HepG2 (cell line): ENCODE results near the gene CD68. TPM values are rescaled to one million over a fixed set of nuclear protein-coding genes. Genes with fewer than 3 reads are reported as not detected.

ENCODE experiments used
- ATAC-seq: fragments of 200-7000 bp; cut with Tn5 transposase; 3 replicates; pipeline ENCODE4 v1.9.1; 2020; ENCODE audit warnings: mild to moderate bottlenecking, moderate library complexity
- BruUV-seq: library from RNA; stranded (reverse); fragments of 400-500 nt; replicated peaks from 2 replicates; lab custom pipeline; 2021; lab: Mats Ljungman, UMichigan
- CTCF ChIA-PET: fragments of 300-600 bp; formaldehyde crosslinking; extraction: SDS; loops from one replicate; lab custom pipeline; 2021; ENCODE audit warnings: low total read pairs, inconsistent platforms, low intra/inter-chr PET ratio; lab: Yijun Ruan, JAX
- POLR2A ChIA-PET: fragments of 350-600 bp; sonication (Branson Sonifier 250); formaldehyde crosslinking; loops from one replicate; lab custom pipeline; 2020; ENCODE audit warnings: antibody characterized with exemption, inconsistent platforms; lab: Yijun Ruan, JAX
- DNase-seq: peaks from one replicate; pipeline ENCODE4 v3.0.0-alpha.2; 2015; ENCODE audit warnings: low spot score
- FAIRE-seq: peaks from 3 replicates; lab custom pipeline; 2011; peaks lifted over from hg19 to GRCh38; lab: Jason Lieb, UNC
- H2AFZ ChIP-seq: one replicate; pipeline ENCODE4 v1.6.1; 2011; ENCODE audit warnings: low read length, inconsistent platforms
- H3K27ac ChIP-seq: fragments of 300-600 bp; 3 replicates; pipeline ENCODE4 v1.8.0; 2011; ENCODE audit warnings: mixed run types, mild to moderate bottlenecking, mixed read lengths, low read length, inconsistent platforms; ENCODE audit not compliant: insufficient read depth; ENCODE audit errors: extremely low read length
- H3K27me3 ChIP-seq, 2 experiments: fragments of 200-600 bp in 1 of 2; 2 replicates in 1 of 2; 3 replicates in 1 of 2; pipeline versions ENCODE4 v1.6.0 to v1.8.0; 2011; ENCODE audit warnings: low read length in 2 of 2, mild to moderate bottlenecking in 2 of 2, moderate library complexity in 2 of 2, inconsistent platforms in 1 of 2; ENCODE audit not compliant: insufficient read depth in 2 of 2, control insufficient read depth in 1 of 2
- H3K36me3 ChIP-seq, 2 experiments: fragments of 200-600 bp in 1 of 2; replicated peaks in 1 of 2; 2 replicates in 1 of 2; 3 replicates in 1 of 2; pipeline versions ENCODE4 v1.5.1 to v1.8.0; 2011; ENCODE audit warnings: low read length in 2 of 2, inconsistent platforms in 1 of 2; ENCODE audit not compliant: insufficient read depth in 2 of 2, control insufficient read depth in 1 of 2
- H3K4me1 ChIP-seq: 2 replicates; pipeline ENCODE4 v1.5.1; 2012; ENCODE audit warnings: low read length, inconsistent platforms; ENCODE audit not compliant: insufficient read depth
- H3K4me2 ChIP-seq: 2 replicates; pipeline ENCODE4 v1.6.0; 2011; ENCODE audit warnings: low read depth, low read length, inconsistent platforms
- H3K4me3 ChIP-seq, 3 experiments: fragments of 200-600 bp in 1 of 3; sonication (generic), shearing (Covaris generic) in 1 of 3; replicated peaks in 1 of 3; 2 replicates each; pipeline ENCODE4 v1.5.1; 2011 to 2016; ENCODE audit warnings: low read length in 3 of 3, inconsistent platforms in 2 of 3, low read depth in 2 of 3, mild to moderate bottlenecking in 2 of 3, control low read depth in 1 of 3, mixed read lengths in 1 of 3; ENCODE audit not compliant: insufficient read depth in 1 of 3
- H3K79me2 ChIP-seq: one replicate; pipeline ENCODE4 v1.6.1; 2011; ENCODE audit warnings: low read length, inconsistent platforms; ENCODE audit not compliant: insufficient read depth
- H3K9ac ChIP-seq: 2 replicates; pipeline ENCODE4 v1.6.0; 2011; ENCODE audit warnings: mild to moderate bottlenecking, low read depth, low read length, inconsistent platforms; ENCODE audit not compliant: insufficient read depth
- H3K9me3 ChIP-seq: 2 replicates; pipeline ENCODE4 v1.5.1; 2012; ENCODE audit warnings: mild to moderate bottlenecking, low read length
- H4K20me1 ChIP-seq: 2 replicates; pipeline ENCODE4 v1.6.0; 2011; ENCODE audit warnings: inconsistent platforms, mild to moderate bottlenecking, low read length, moderate library complexity; ENCODE audit not compliant: insufficient read depth
- HHEX ChIP-seq: IDR thresholded peaks from 2 replicates; pipeline ENCODE4 v1.6.1; 2016; ENCODE audit warnings: control low read depth
- JARID2 ChIP-seq: sonication (generic); formaldehyde crosslinking; IDR thresholded peaks from 2 replicates; pipeline ENCODE4 v1.8.1; 2023; ENCODE audit warnings: missing genetic modification reagents, inconsistent platforms; ENCODE audit not compliant: insufficient replicate concordance
- SAFB2 ChIP-seq: sonication (generic); formaldehyde crosslinking; IDR thresholded peaks from 2 replicates; pipeline ENCODE4 v1.5.1; 2020; ENCODE audit warnings: missing genetic modification reagents, low read depth, mild to moderate bottlenecking, borderline replicate concordance
- SRF ChIP-seq: IDR thresholded peaks from 2 replicates; pipeline ENCODE4 v1.6.1; 2011; ENCODE audit warnings: mild to moderate bottlenecking, low read depth, low read length, moderate library complexity
- TERF1 ChIP-seq: sonication (generic); formaldehyde crosslinking; IDR thresholded peaks from 2 replicates; pipeline ENCODE4 v1.8.0; 2022; ENCODE audit warnings: mild to moderate bottlenecking, missing genetic modification reagents, moderate library complexity
- ZFP36L2 ChIP-seq: sonication (generic); formaldehyde crosslinking; IDR thresholded peaks from 2 replicates; pipeline ENCODE4 v1.4.0; 2020; ENCODE audit warnings: missing genetic modification reagents
- ZHX1 ChIP-seq: sonication (generic); formaldehyde crosslinking; IDR thresholded peaks from 2 replicates; pipeline ENCODE4 v1.8.1; 2022; ENCODE audit warnings: low read depth, mild to moderate bottlenecking, missing genetic modification reagents
- ZNF343 ChIP-seq: sonication (generic); formaldehyde crosslinking; IDR thresholded peaks from 2 replicates; pipeline ENCODE4 v1.4.0; 2020; ENCODE audit warnings: mild to moderate bottlenecking, missing genetic modification reagents
- ZNF564 ChIP-seq: sonication (generic); formaldehyde crosslinking; IDR thresholded peaks from 2 replicates; pipeline ENCODE4 v1.8.1; 2023; ENCODE audit warnings: mild to moderate bottlenecking, missing genetic modification reagents
- ZNF570 ChIP-seq: sonication (generic); formaldehyde crosslinking; IDR thresholded peaks from 2 replicates; pipeline ENCODE4 v1.4.0; 2020; ENCODE audit warnings: mild to moderate bottlenecking, missing genetic modification reagents, borderline replicate concordance
- ZSCAN22 ChIP-seq: sonication (generic); formaldehyde crosslinking; IDR thresholded peaks from 2 replicates; pipeline ENCODE4 v1.4.0; 2020; ENCODE audit warnings: mild to moderate bottlenecking, missing genetic modification reagents
- WGBS: methylation state at CpG from one replicate; pipeline ENCODE4 v1.1.6; 2017; ENCODE audit warnings: low lambda C conversion rate; 5-methylcytosine and 5-hydroxymethylcytosine counted together
- in situ Hi-C: cut with HindIII; loops from 2 replicates; pipeline ENCODE4 v1.10.0; 2017; ENCODE audit warnings: low pct_unique_long_range_greater_than_20kb; ENCODE audit not compliant: extremely low pct_ligation_motif_present
- intact Hi-C: fragments of 100-400 bp; cut with micrococcal nuclease; formaldehyde crosslinking; loops from one replicate; pipeline ENCODE4 v1.10.0; 2022; ENCODE audit not compliant: unreplicated experiment
- polyA plus RNA-seq, 8 experiments: library from polyadenylated mRNA; depleted of rRNA in 3 of 8; stranded (reverse) in 7 of 8; unstranded in 1 of 8; fragments of >200 nt; fragmentation: Illumina TruSeq in 4 of 8; extraction: Trizol in 4 of 8; gene quantifications; 2 replicates each; pipeline versions ENCODE4 v1.2.1 to v1.2.3, GENCODE V29; 2011 to 2016; ENCODE audit warnings: low read depth in 4 of 8, missing spikeins in 1 of 8, mixed read lengths in 1 of 8; ENCODE audit not compliant: insufficient read depth in 1 of 8
- total RNA-seq, 5 experiments: library from RNA; depleted of rRNA; stranded (reverse); fragments of >200 nt; fragmentation: Illumina TruSeq; extraction: Trizol; gene quantifications; 2 replicates each; pipeline ENCODE4 v1.2.3, GENCODE V29; 2016; ENCODE audit warnings: low read depth in 1 of 5
- TF ChIP-seq, protein P1 (sequence below), 2 experiments: IDR thresholded peaks; 2 replicates each; pipeline ENCODE4 v1.6.1; 2011 to 2012; ENCODE audit warnings: low read length in 2 of 2, borderline replicate concordance in 1 of 2, low read depth in 1 of 2, mild to moderate bottlenecking in 1 of 2, moderate library complexity in 1 of 2

CD68 gene
- total and polyA plus RNA-seq, 2 of the 13 experiments (the other 11 are each of a cell fraction or from before 2014, with no cell fraction given) = 10.3 to 104 TPM

GRCh38 chr17:7544911-7545310, 34.5 kb upstream of the CD68 start:
- Histone ChIP-seq H3K9me3 (no peaks in the 10 kb centered on the region), H3K4me2 (no peak overlapping the region), H3K36me3 (no peaks in the 10 kb centered on the region), H3K27me3 (peaks cover 0 to 10% of the 10 kb centered on the region in 2 experiments; a peak in 4 of 5 replicates), H3K27ac (no peak overlapping the region), H3K9ac (no peak overlapping the region), H2AFZ (no peak overlapping the region), H3K4me3 (no peak overlapping the region), H3K4me1 (peaks cover 64% of the 10 kb centered on the region), H3K79me2 (no peaks in the 10 kb centered on the region), H4K20me1 (no peaks in the 10 kb centered on the region)
- POLR2A ChIA-PET = no interaction called here
- DNase-seq (no peak), ATAC-seq (no peak), FAIRE-seq (no peak)
- intact Hi-C loops = no loop called here
- WGBS = 44% methylated on average over 6 of the region's 6 CpGs
- no peak for TF ChIP-seq ZNF564 (CRISPR knock-in tag)
- no peak for TF ChIP-seq ZFP36L2 (CRISPR knock-in tag)
- TF ChIP-seq TERF1 = no peak
- TF ChIP-seq JARID2 = no peak
- no peak for TF ChIP-seq HHEX (CRISPR knock-in tag)
- no peak for TF ChIP-seq ZNF343 (CRISPR knock-in tag)
- no peak for TF ChIP-seq ZNF570 (CRISPR knock-in tag)
- TF ChIP-seq ZHX1 (CRISPR knock-in tag) = no peak
- no peak for TF ChIP-seq ZSCAN22 (CRISPR knock-in tag)
- TF ChIP-seq, protein P1, sequence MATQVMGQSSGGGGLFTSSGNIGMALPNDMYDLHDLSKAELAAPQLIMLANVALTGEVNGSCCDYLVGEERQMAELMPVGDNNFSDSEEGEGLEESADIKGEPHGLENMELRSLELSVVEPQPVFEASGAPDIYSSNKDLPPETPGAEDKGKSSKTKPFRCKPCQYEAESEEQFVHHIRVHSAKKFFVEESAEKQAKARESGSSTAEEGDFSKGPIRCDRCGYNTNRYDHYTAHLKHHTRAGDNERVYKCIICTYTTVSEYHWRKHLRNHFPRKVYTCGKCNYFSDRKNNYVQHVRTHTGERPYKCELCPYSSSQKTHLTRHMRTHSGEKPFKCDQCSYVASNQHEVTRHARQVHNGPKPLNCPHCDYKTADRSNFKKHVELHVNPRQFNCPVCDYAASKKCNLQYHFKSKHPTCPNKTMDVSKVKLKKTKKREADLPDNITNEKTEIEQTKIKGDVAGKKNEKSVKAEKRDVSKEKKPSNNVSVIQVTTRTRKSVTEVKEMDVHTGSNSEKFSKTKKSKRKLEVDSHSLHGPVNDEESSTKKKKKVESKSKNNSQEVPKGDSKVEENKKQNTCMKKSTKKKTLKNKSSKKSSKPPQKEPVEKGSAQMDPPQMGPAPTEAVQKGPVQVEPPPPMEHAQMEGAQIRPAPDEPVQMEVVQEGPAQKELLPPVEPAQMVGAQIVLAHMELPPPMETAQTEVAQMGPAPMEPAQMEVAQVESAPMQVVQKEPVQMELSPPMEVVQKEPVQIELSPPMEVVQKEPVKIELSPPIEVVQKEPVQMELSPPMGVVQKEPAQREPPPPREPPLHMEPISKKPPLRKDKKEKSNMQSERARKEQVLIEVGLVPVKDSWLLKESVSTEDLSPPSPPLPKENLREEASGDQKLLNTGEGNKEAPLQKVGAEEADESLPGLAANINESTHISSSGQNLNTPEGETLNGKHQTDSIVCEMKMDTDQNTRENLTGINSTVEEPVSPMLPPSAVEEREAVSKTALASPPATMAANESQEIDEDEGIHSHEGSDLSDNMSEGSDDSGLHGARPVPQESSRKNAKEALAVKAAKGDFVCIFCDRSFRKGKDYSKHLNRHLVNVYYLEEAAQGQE (IDR thresholded peaks at IDR 0.05; ENCODE audit: borderline replicate concordance in 1 of 2, low read depth in 1 of 2, low read length in 2 of 2) = no peak
- TF ChIP-seq SAFB2 (CRISPR knock-in tag) = no peak
- no peak for TF ChIP-seq SRF
- in situ Hi-C loops = no loop called here
- no TSS peak for BruUV-seq
- CTCF ChIA-PET = interaction anchor here (1.3 kb wide), 1 partner anchor 15 kb away, joined by 3 read pairs; no protein-coding TSS in a partner anchor
